OCI-LY1 (cell line): ENCODE results near the gene BLOC1S6.

Experiments
- H2AFZ ChIP-seq: fragments of 200-600 bp; sonication (generic), shearing (Covaris generic); 2 replicates; pipeline ENCODE4 v1.6.0; 2014; ENCODE audit warnings: antibody characterized with exemption, mild to moderate bottlenecking, low read length
- H3F3A ChIP-seq: fragments of 200-600 bp; sonication (generic), shearing (Covaris generic); 2 replicates; pipeline ENCODE4 v1.6.0; 2014; ENCODE audit warnings: mild to moderate bottlenecking, antibody characterized with exemption, low read length, moderate library complexity; ENCODE audit not compliant: insufficient read depth
- H3K27ac ChIP-seq: fragments of 200-600 bp; sonication (generic); 2 replicates; pipeline ENCODE4 v1.5.1; 2014; ENCODE audit warnings: low read length, mixed run types, mild to moderate bottlenecking, low read depth; ENCODE audit not compliant: poor library complexity, severe bottlenecking
- H3K27me3 ChIP-seq: fragments of 200-600 bp; sonication (generic); 2 replicates; pipeline ENCODE4 v1.6.0; 2014; ENCODE audit warnings: antibody characterized with exemption, mild to moderate bottlenecking, low read length, moderate library complexity; ENCODE audit not compliant: insufficient read depth
- H3K36me3 ChIP-seq: fragments of 200-600 bp; sonication (generic); 2 replicates; pipeline ENCODE4 v1.6.1; 2014; ENCODE audit warnings: mild to moderate bottlenecking, antibody characterized with exemption, low read length, moderate library complexity, mixed read lengths; ENCODE audit not compliant: insufficient read depth
- H3K4me1 ChIP-seq: fragments of 200-600 bp; sonication (generic); 2 replicates; pipeline ENCODE4 v1.5.1; 2014; ENCODE audit warnings: mild to moderate bottlenecking, low read length, moderate library complexity; ENCODE audit not compliant: insufficient read depth, severe bottlenecking
- H3K4me2 ChIP-seq: fragments of 200-600 bp; sonication (generic), shearing (Covaris generic); 2 replicates; pipeline ENCODE4 v1.6.1; 2014; ENCODE audit warnings: low read length
- H3K4me3 ChIP-seq: fragments of 200-600 bp; sonication (generic); 2 replicates; pipeline ENCODE4 v1.5.1; 2014; ENCODE audit warnings: low read length, low read depth, mild to moderate bottlenecking, mixed read lengths; ENCODE audit not compliant: poor library complexity, severe bottlenecking
- H3K79me2 ChIP-seq: fragments of 200-600 bp; shearing (Covaris generic); 2 replicates; pipeline ENCODE4 v1.6.1; 2016; ENCODE audit warnings: mixed run types, low read length, mixed read lengths; ENCODE audit not compliant: insufficient read depth
- H3K9ac ChIP-seq: fragments of 200-600 bp; sonication (generic), shearing (Covaris generic); 2 replicates; pipeline ENCODE4 v1.6.1; 2014; ENCODE audit warnings: mild to moderate bottlenecking, low read length, mixed read lengths
- H3K9me2 ChIP-seq: fragments of 200-600 bp; sonication (generic), shearing (Covaris generic); 2 replicates; pipeline ENCODE4 v1.6.1; 2014; ENCODE audit warnings: low read depth, mild to moderate bottlenecking, low read length, mixed read lengths
- H3K9me3 ChIP-seq: fragments of 200-600 bp; shearing (Covaris generic); 2 replicates; pipeline ENCODE4 v1.6.1; 2014; ENCODE audit warnings: low read length, mixed read lengths
- H4K20me1 ChIP-seq: fragments of 200-600 bp; sonication (generic), shearing (Covaris generic); 2 replicates; pipeline ENCODE4 v1.6.0; 2016; ENCODE audit warnings: mild to moderate bottlenecking, low read length; ENCODE audit not compliant: insufficient read depth
- CTCF ChIP-seq: fragments of 200-600 bp; sonication (generic), shearing (Covaris generic); IDR thresholded peaks from 2 replicates; pipeline ENCODE4 v1.5.1; 2017; ENCODE audit warnings: mild to moderate bottlenecking, antibody characterized with exemption, low read length, moderate library complexity, mixed read lengths
- EZH2 ChIP-seq: fragments of 200-600 bp; sonication (generic), shearing (Covaris generic); IDR thresholded peaks from 2 replicates; pipeline ENCODE4 v1.8.0; 2017; ENCODE audit warnings: borderline replicate concordance, mixed run types, mild to moderate bottlenecking, antibody characterized with exemption, low read length, moderate library complexity, mixed read lengths

The BLOC1S6 gene

GRCh38 chr15:45587095-45587862, at the start of gene BLOC1S6:
Gene BLOC1S6, plus strand, starts transcription at chr15:45587379. Its CDS starts 65 bp downstream, at chr15:45587444.
- TF ChIP-seq EZH2 = no peak
- no peak for TF ChIP-seq CTCF
- peak within 1 kb of the TSS; percentile 71 for H3K27ac ChIP-seq

GRCh38 chr15:45539680-45540079, 47.5 kb upstream of the BLOC1S6 start:
- Histone ChIP-seq H2AFZ (no peak overlapping the region), H3K9me2 (no peaks in the 10 kb centered on the region), H3K4me2 (no peak overlapping the region), H3F3A (no peaks in the 10 kb centered on the region), H3K27ac (no peak overlapping the region), H3K79me2 (no peaks in the 10 kb centered on the region), H3K4me1 (peaks cover 25% of the 10 kb centered on the region), H3K27me3 (no peaks in the 10 kb centered on the region), H3K36me3 (no peaks in the 10 kb centered on the region), H4K20me1 (no peaks in the 10 kb centered on the region), H3K4me3 (no peak overlapping the region), H3K9me3 (no peaks in the 10 kb centered on the region), H3K9ac (no peak overlapping the region)
- no peak for TF ChIP-seq EZH2
- no peak for TF ChIP-seq CTCF

More at GRCh38 chr15:45587095-45587862, at the start of gene BLOC1S6:
- Histone ChIP-seq H3K27me3 (no peaks in the 10 kb centered on the region), H3K9me2 (no peaks in the 10 kb centered on the region), H2AFZ (peak within 1 kb of the TSS; percentile 11; the same call in 1 of the 2 replicates), H3F3A (no peaks in the 10 kb centered on the region), H3K36me3 (peaks cover 6% of the 10 kb centered on the region), H3K4me1 (peaks cover 44% of the 10 kb centered on the region), H3K9me3 (no peaks in the 10 kb centered on the region), H3K4me2 (peak within 1 kb of the TSS; percentile 90), H3K79me2 (peaks cover 34% of the 10 kb centered on the region), H4K20me1 (no peaks in the 10 kb centered on the region), H3K4me3 (peak within 1 kb of the TSS; percentile 71), H3K9ac (peak within 1 kb of the TSS; percentile 76)

- TF ChIP-seq EZH2 (no peak), CTCF (no peak)
These were observed 46.6 kb upstream of the BLOC1S6 start for GRCh38 chr15:45540531-45540930.

More at GRCh38 chr15:45540531-45540930, 46.6 kb upstream of the BLOC1S6 start:
- H3K27ac ChIP-seq = no peak overlapping the region
- no peak overlapping the region for H3K4me2 ChIP-seq
- H3K9ac ChIP-seq = no peak overlapping the region
- H4K20me1 ChIP-seq = no peaks in the 10 kb centered on the region
- no peak overlapping the region for H2AFZ ChIP-seq
- no peaks in the 10 kb centered on the region for H3K79me2 ChIP-seq
- no peaks in the 10 kb centered on the region for H3K36me3 ChIP-seq
- no peaks in the 10 kb centered on the region for H3K27me3 ChIP-seq
- H3K9me3 ChIP-seq = no peaks in the 10 kb centered on the region
- H3K4me3 ChIP-seq = no peak overlapping the region
- no peaks in the 10 kb centered on the region for H3F3A ChIP-seq
- H3K9me2 ChIP-seq = no peaks in the 10 kb centered on the region
- peaks cover 34% of the 10 kb centered on the region for H3K4me1 ChIP-seq
